ENCODE measurements around the gene TIMM10B. TPM values are rescaled to one million over a fixed set of nuclear protein-coding genes. Genes with fewer than 3 reads are reported as not detected.

The TIMM10B gene
- total and polyA plus RNA-seq, 2 of the 13 experiments (the other 11 are each of a cell fraction or from before 2014, with no cell fraction given), result 34.9 to 39.5 TPM

DNA sequence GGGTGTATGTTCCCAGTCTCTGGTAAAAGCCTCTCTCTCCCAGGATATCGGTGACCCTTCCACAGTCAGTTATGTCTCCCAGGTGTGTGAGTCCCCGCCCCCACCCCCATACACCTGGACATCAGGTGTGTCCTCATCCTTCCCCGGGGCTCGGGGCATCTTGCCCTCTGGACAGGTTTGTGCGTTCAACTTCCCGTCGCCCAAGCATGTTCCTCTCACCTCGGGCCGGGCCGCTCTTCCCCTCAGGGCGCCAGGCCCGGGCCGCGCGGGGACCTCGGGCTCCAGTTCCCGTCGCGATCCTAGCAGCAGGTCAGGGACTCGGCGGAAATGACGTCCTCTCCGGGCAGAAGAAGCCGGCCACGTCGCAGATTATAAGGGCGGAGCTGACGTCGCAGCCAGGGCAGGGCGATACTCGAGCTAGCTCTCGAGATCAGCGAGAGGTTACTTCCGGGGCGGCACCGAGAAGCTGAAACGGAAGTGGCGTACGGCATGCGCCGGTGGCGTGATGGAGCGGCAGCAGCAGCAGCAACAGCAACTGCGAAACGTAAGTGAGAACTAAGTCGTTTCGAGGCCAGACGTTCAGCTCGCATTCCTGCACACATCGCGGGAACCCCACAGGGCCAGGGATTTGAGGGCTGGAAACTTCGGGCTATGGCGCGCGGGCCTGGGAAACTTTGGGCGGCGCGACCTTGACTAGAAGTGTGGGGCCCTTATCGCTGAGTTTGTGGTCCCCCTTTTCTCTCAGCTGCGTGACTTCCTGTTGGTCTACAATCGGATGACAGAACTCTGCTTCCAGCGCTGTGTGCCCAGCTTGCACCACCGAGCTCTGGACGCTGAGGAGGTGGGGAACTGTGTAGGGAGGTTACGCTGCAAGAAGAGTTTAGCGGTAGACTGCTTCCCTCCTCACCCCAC is at the start of gene TIMM10B, which contains the start of gene ARFIP2 (continued):
- TF ChIP-seq ZBTB43 (CRISPR knock-in tag; conservative IDR thresholded peaks at IDR 0.05) (0 out of 2 replicates have a peak, but pooled peaks have one; percentile 40), SP4 (CRISPR knock-in tag; IDR thresholded peaks at IDR 0.05) (peak; percentile 81), ZNF513 (CRISPR knock-in tag; conservative IDR thresholded peaks at IDR 0.05) (no peak), FOXM1 (CRISPR knock-in tag; IDR thresholded peaks at IDR 0.05) (no peak), SMYD3 (CRISPR knock-in tag; IDR thresholded peaks at IDR 0.05) (no peak), ZNF34 (CRISPR knock-in tag; IDR thresholded peaks at IDR 0.05; ENCODE audit: borderline replicate concordance) (0 out of 2 replicates have a peak, but pooled peaks have one; percentile 32), BCL6 (CRISPR knock-in tag; IDR thresholded peaks at IDR 0.05) (no peak; the same call in 1 of the 2 replicates), FOSL1 (CRISPR knock-in tag; IDR thresholded peaks at IDR 0.05; ENCODE audit: borderline replicate concordance) (no peak), ZFP82 (CRISPR knock-in tag; IDR thresholded peaks at IDR 0.05; ENCODE audit: borderline replicate concordance) (peak; percentile 22; the same call in 1 of the 2 replicates), ZNF713 (CRISPR knock-in tag; IDR thresholded peaks at IDR 0.05) (0 out of 2 replicates have a peak, but pooled peaks have one; percentile 56), ZNF143 (CRISPR knock-in tag; IDR thresholded peaks at IDR 0.05) (peak; percentile 55), BRD4 (CRISPR knock-in tag; IDR thresholded peaks at IDR 0.05) (no peak), NR2F1 (CRISPR knock-in tag; IDR thresholded peaks at IDR 0.05) (no peak), ZNF891 (CRISPR knock-in tag; IDR thresholded peaks at IDR 0.05) (no peak), ZNF441 (CRISPR knock-in tag; IDR thresholded peaks at IDR 0.05; ENCODE audit: borderline replicate concordance) (no peak; the same call in 1 of the 2 replicates), POLR2AphosphoS2 (IDR thresholded peaks at IDR 0.05; ENCODE audit: low read depth, low read length) (no peak), ZNF337 (CRISPR knock-in tag; IDR thresholded peaks at IDR 0.05; ENCODE audit: borderline replicate concordance, low read depth) (no peak), SMAD9 (CRISPR knock-in tag; IDR thresholded peaks at IDR 0.05) (0 out of 2 replicates have a peak, but pooled peaks have one; percentile 38), HMG20A (CRISPR knock-in tag; IDR thresholded peaks at IDR 0.05; ENCODE audit: borderline replicate concordance) (no peak), ZNF274 (CRISPR knock-in tag; IDR thresholded peaks at IDR 0.05) (peak; percentile 89), FOXO4 (CRISPR knock-in tag; conservative IDR thresholded peaks at IDR 0.05) (no peak), ZNF543 (CRISPR knock-in tag; IDR thresholded peaks at IDR 0.05) (no peak), ATF1 (CRISPR knock-in tag; IDR thresholded peaks at IDR 0.05) (peak; percentile 97), CBX1 (IDR thresholded peaks at IDR 0.05; ENCODE audit: low read depth) (peak; percentile 44), DDIT3 (CRISPR knock-in tag; IDR thresholded peaks at IDR 0.05) (no peak), ZNF672 (CRISPR knock-in tag; IDR thresholded peaks at IDR 0.05) (no peak), SAP130 (CRISPR knock-in tag; IDR thresholded peaks at IDR 0.05; ENCODE audit: low read depth) (peak; percentile 95)
